NCI-H510A treated with DMSO at 0.1 percent for 48 hours (cell line): Measurements from ENCODE around the gene UMODL1.

ENCODE experiments used
- DNase-seq: peaks from one replicate; lab custom pipeline; 2025; lab: John Stamatoyannopoulos, UW

UMODL1 gene

DNA sequence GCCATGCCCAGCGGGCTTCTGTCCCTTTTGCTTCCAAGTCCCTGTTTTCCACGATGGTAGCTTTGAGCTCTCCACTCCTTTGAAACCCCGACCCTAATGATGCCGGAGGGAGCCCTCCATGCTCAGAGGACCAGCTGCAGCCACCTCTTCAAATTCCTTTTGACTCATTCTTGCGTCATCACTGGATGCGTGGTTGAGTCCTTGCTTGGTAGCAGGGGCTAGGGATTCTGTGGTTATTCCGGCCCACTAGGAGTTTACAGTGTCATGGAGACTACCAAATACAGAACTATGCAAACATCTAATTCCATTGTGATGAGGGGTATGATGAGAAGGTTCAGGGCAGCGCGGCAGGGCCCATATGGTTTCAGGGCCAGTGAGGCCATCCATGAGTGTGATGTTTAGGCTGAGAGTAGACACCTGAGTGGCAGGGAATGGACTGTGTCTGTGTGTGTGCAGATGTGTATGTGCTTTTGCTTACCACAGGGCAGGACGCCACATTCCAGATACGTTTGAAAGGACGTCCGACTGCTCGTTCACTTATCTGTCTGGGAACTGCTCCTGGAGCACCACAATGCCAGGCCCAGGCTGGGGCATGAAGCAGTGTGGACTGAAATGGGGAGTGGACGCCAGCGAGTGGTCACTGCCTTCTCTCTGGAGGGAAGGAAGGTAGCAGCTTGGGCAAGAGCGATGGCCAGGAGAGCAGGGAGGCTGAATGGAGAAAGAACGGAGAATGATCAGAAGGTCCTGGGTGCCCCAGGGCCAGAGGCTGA, 30.5 kb upstream of the UMODL1 start:
- no peak for DNase-seq

DNA sequence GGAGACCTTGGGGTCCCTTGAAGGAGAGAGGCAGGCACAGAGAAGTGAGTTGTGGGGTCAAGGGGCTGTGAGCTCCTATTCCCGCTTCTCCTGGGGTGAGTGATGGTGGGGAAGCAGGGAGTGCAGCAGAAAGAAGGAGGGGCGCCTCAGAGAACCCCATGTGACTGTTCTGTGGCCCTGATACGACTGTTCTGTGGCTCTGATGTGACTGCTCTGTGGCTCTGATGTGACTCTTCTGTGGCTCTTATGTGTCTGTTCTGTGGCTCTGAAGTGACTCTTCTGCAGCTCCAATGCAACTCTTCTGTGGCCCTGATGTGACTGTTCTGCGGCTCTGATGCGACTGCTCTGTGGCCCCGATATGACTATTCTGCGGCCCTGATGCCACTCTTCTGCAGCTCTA, 29.9 kb upstream of the UMODL1 start:
- DNase-seq, result no peak

DNA sequence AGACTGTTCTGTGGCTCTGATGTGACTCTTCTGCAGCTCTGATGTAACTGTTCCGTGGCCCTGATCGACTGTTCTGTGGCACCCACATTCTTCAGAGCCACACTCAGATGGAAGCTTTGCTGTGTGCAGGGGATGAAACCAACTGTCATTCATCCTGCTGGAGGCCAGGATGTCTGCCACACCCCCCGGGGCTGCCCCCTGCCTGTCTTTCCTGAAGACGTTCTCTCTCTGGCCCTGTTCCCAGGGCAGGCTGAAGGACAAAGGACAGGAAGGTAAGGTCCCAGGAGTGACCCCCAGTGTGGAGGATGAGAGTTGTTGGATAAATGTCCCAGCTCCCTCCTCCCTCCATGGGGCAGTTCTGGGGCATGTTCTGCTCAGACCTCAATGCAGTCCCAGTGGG, 29.4 kb upstream of the UMODL1 start:
- no peak for DNase-seq

DNA sequence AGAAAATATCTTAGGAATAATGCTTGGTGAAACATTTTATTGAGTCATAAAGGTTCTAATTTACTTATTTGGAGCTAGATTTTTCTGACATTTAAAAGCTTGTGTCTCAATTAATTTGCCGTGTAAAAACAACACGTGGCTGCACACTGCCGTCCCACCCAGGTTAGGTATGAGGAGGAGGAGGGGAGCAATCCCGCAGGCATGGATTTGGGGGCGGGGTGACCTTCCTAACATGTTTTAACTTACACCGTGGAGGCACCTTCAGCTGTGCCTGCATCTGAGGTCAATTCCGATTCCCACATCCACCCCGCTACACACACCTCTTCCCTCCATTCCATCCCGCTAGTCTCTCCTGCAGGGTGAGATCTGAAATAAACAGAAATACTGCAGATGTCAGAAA, 28.5 kb upstream of the UMODL1 start:
- DNase-seq, result no peak

DNA sequence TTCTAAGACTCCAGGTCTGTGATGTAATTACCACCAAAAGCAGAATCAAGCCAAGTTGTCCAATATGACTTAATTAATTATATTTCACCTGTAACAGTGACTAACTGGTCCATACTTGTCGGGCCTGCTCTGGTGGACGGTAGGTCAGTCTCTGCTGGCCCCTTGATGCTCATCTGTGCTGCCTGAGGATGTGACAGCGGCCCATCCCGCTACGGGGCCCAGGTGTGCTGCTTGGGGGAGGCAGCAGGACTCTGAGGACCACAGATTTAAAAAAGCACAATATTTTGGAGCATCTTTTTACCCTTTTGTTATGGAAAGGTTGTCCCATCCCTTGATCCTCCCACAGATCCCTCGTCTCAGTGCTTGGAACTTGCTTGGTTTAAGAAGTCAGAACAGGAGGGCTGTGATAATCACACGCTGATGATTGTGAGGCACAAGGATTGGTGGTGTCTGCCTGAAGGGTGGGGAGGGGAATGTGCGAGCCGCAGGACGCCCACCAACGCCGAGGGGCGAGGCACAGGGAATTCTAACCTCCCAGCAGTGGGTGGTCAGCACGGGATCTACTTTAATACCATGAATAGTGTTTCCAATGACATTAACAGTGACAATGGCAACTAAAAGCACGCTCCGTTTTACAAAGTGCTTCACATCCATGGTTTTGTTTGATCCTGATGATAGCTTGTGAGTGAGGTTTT, 27.8 kb upstream of the UMODL1 start:
- no peak for DNase-seq

DNA sequence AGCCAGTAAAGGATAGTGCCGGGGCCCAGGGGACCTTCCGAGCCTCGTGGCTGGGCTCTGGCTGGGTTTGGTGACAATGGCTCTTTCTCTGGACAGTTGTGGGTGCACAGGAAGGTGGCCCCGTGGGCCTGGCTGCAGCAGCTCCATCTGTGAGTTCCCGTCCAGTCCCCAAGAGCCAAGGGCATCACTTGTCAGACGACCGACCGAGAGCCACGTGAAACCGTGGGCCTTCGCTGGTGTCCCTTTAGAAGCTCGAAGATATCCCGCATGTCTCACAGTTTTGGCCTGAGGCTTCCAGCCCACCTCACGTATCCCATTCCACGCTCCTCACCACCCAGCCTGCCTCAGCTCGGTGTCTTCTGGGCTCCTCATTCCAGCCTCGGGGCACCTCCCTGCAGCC, 27.2 kb upstream of the UMODL1 start:
- no peak for DNase-seq

DNA sequence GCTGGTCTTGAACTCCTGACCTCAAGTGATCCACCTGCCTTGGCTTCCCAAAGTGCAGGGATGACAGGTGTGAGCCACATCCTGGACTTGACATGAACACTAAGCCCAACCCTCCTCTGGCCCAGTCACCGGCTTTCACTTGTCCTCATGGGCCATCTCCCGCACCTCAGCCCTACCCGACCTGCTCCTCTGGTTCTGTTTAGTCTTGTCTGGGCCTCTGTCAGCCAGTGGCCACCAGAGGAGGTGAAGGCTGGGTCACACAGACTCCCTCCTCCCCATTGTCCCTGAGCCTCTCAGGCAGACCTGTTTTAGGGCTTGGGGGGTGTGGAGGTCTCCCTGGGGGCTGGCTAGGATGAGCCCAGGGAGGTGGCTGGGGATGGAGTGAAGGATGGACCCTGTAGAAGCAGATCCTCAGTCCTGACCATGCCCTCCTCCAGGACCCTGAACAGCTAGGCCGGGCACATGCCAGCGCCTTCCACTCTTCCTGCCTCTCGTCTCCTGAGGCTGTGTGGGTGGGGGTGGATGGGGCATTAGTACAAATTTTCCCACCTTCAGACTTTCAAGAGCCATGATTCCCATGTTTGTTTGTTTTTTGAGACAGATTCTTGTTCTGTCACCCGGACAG, 26.1 kb upstream of the UMODL1 start:
- no peak for DNase-seq

DNA sequence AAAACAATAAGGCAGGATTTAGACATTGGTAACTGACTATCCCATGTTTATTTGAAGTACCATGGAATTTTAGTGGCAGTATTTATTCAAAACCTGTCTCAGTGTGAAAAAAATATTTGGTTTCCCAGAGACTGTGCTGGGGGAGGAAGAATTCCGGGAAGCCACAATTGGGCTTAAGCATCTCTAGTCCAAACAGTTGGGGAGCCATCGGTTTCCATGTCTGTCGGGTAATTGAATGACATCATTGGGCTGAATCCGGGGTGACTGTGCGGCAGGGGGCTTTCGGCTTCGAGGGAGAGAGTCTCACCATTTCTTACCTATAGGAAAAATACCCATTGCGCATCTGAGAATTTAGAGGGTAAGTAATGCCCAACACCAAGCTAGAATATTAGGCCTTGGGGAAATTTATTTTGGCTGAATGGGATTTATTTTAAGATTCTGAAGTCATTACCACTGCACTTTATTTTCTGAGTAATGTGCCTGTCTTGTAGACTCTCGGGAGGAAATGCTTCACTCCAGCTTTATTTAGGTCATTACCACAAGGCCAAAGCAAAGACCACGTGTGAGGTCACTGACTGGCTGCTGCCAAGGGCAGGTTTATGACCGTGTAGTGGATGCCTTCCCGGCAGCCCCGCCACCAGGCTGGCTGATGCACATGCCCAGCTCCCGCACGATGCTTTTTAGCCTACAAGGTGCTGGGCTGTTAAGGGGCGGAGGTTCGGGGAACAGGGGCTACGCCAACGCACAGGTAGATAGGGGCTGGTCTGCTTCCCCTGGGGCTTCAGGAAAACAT, 23.1 kb upstream of the UMODL1 start:
- no peak for DNase-seq

DNA sequence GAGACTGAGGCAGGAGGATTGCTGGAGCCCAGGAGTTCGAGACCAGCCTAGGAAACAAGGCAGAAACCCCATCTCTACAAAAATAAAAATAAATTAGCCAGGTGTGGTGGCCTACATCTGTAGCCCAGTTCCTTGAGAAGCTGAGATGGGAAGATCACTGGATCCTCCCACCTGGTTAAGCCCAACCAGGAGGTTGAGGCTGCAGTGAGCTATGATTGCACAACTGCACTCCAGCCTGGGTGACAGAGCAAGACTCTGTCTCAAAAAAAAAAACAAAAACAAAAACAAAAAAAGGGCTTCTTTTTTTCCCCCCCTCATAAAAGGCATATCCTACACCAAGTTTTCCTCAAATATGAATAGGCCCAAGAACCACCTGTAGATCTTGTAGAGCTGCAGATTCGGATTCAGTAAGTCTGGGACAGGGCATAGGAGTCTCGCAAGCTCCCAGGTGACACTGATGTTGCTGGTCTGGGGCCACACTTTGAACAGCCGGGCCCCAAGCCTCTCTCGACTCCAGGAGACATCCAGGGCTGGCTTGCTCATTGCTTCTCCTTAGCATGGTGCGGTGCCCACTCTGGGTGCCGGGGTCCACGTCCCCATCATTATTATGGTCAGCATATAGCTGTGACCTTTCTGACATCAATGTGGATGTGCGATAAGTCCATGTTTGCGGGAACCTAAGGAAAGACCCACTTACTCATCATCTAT, 22.1 kb upstream of the UMODL1 start:
- no peak for DNase-seq

DNA sequence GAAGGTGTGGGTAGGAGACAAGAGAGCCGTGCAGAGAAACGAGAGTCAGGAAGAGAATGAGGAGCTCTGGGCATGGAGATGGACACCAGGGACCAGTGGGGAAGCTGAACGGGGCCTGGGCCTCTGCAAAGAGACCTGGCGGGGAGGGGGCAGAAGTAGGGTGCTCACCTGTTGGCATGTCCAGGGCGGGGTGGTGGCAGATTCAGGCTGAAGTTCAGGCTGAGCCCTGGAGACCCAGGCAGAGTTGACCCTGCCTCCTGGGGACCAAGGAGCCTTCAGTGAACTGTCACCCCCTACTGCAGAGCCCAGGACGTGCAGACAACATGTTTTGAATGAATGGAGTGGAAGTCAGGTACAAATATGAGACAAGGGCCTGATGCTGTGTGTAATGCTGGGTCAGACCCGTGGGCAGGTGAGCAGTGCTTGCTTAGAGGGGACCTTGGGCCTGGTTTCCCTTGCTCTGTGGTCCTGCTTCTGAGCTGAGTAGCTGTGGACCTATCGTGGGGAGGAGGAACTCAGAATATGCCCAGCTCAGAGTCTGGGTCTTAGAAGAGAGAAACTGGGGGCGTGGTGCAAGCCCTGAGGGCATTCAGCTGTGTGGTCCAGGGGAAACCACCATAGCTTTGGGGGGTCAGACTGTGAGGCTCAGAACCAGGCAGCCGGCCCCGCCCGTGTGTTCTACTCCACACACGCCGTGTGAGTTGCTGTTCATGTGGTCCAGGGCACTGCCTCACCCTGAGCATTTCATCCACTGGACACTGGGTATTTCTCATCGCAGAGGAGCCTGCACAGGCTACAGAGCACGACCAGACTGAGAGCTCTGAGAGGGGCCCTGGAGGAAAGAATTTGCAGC, 21.3 kb upstream of the UMODL1 start:
- no peak for DNase-seq

DNA sequence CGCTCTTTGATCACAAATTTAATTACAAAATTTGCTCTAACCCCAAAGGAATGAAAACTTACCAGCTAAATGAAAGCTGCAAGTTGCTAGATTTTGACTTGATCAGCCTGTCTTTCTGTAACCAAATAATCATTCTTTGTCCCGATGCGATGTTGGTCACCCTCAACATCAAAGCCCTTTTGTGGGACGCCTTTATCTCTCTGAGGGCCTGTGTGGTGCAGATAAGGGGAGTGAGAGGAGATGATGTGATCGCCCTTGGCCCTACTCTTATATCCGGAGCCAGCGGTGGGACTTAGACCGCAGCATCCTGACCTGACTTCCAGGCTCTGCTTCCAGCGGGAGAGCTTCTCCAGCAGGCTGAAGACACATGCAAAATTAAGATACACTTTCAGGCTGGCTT, 19.3 kb upstream of the UMODL1 start:
- DNase-seq, result no peak

DNA sequence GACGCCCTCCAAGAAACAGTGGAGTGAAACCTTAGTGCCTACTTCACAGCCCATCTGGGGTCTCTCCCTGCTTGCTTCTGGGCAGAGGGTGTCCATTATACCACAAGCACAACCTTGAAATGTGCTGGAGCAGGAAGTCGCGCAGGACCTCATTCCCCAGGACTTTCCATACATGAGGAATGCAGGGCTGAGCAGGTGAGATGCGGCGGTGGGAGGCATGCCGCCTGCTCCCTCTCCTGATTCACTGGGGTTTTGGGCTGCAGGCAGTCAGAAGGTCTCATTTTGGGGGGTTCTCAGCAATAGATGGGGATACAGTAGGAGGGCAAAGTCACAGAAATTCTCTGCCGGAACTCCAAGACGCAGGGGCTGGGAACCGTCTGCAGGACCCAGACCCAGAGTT, 15.7 kb upstream of the UMODL1 start:
- no peak for DNase-seq

DNA sequence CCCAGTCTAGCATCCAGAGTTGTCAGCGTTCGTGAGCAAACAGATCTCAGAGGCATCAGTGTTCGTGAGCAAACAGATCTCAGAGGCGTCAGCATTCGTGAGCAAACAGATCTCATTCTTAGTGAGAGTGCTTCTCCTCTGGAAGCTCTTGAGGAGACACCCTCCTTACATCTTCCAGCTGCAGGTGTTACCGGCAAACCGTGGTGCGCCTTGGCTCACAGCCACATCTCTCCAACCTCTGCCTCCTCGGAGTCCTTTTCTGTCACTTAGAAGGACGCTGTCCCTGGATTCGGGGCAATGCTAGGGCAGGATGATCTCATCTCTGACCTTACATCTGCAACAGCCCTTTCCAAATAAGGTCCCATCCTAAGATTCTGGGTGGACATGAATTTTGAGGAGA, 14.6 kb upstream of the UMODL1 start:
- DNase-seq, result peak; percentile 87

DNA sequence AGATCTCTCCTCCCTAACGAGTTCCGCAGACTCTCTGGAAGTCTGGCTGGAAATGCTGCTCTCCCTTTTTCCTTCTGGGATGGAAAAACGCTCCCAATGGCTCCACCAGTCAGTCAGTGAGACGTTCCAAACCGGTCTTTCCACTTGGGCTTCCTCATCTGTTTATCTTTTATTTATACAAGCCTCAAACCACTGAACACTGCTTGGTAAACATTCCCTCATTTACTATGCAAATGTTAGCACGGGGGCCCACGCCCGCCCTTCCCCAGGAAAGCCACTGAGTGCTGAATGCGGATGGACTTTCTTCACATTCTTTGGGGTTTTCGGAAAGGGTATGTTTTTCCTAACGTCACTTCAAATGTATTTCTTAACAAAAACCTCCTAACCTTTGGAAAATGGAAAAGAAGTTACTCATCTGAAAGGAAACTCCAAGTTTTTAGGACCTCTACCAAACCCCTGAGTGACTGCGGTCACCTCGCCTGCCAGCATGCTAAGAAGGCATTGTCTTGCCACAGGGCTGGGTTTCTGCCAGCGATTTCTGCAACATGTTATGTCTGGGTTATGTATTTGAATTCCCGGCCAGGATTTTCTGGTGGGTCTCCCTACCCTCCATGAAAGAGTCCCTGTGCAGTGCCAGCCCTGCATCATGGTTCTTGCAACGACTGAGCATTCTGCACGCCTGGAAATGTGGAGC, 14.0 kb upstream of the UMODL1 start:
- DNase-seq, result peak; percentile 95

DNA sequence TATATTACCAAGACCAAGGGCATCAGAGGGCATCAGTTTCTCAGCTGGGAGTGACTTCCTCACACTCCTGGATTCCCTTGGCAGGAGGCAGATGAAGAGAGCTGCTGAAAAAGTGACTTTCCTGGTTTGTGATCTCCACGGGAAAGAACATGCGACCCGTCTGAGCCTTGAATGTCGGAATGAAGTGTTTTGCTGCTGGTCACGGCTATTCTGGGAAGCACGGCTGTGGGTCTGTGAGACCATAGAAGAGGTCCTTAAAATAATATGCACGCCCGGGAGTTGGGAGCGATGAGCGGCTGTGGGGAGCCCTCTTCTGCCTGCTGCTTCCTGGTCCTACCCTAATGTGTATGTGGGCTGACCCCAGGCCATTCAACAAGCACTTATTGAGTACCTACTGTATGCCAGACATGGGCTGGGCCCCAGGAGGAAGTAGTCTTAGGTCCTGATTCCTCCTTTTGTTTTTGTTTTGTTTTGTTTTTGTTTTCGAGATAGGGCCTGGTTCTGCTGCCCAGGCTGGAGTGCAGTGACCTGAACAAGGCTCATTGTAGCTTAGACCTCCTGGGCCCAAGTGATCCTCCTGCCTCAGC, 13.2 kb upstream of the UMODL1 start:
- no peak for DNase-seq

DNA sequence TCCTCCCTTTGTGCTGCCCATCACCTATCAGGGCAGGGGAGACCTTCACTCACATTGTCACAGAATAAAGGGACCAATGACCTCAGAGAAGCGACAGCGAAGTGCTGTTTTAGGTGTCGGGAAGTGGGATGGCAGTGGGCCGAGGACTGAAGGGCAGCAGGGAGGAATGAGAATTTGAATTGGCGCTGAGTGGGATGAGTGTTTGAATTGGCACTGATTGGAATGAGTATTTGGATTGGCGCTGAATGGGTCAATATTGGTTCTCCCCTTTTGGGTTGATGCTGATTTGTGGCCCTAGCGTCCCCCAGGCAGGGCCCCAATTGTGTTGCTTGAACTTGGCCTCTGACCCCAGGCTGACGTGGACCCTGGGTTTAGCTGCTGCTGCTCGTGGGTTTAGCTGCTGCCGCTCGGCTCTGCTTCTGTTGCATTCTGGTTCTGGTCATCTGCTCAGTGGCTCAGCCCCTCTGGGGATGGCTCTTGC, 12.4 kb upstream of the UMODL1 start:
- DNase-seq, result no peak

DNA sequence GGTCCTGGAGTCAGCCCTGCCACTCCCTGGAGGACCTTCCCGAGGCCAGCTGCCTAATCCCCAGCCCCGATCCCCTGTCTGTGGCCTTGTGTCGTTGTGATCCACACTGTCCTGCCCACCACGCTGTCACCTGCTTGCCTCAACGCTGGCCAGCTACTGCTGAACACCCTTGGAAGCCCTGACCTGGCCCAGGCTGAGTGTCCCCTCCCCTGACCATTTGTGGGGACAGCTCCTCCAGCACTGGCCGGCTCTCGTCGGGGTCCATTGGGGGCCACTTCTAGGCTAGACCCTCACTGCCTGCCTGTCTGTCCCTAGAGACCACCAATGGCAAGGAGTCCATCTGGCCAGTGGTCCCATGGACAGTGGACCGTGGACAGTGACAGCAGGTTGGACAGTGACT, 12.0 kb upstream of the UMODL1 start:
- DNase-seq, result no peak

DNA sequence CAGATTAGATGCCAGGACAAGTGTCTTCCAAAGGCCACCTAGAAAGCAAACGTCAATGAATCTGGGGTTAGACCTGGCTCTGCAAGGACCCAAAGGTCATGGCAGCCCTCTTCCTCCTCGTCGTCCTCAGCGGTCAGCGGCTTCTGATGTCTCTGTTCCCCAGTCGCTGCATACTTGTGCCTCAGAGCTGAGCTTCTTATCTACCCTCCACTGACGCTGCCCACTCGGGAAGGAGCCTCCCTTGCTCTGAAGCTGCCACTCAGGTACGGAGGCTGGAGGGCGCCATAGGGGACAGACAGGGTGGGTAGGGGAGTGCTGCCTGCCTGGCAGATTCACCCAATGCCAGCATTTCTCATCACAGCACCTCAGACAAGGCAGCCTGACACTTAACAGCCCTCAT, 11.4 kb upstream of the UMODL1 start:
- no peak for DNase-seq

DNA sequence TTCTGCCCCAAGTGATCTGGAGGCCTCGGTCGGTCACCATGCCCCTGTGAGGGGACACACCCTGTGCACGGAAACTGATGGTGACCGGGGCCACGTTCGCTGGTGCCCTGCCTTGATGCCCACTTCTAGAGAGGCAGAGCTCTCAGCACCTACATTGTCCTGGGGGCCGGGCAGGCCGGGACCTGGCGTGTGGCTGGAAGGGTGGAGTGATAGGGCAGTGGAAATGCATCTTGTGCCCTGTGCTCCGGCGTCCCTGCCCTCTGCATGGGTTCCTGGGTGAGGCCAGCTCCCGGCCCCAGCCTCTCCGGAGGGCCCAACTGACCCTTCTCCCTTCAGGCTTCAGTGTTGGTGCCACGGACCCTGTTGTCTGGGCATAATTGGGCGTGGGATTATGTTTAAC, 11.0 kb upstream of the UMODL1 start:
- no peak for DNase-seq
